IgD-negative memory B cell (primary cell): Measurements from ENCODE around the gene PSMA6. TPM values are rescaled to one million over a fixed set of nuclear protein-coding genes. Genes with fewer than 3 reads are reported as not detected.
"Not testable (repeated sequence)": the region's sequence is repeated elsewhere in the genome, so short reads cannot be mapped to it uniquely, and the experiment has no call there.

ENCODE experiments used
- H3K27ac Mint-ChIP-seq, 3 donors: one replicate each; pipeline ENCODE4 v1.8.0; 2020 to 2022; ENCODE audit warnings: mild to moderate bottlenecking in 3 of 3, mixed read lengths in 3 of 3, moderate library complexity in 1 of 3
- H3K27me3 Mint-ChIP-seq: one replicate; pipeline ENCODE4 v1.8.0; 2021; ENCODE audit warnings: mixed read lengths
- H3K36me3 Mint-ChIP-seq: one replicate; pipeline ENCODE4 v1.8.0; 2020; ENCODE audit warnings: mild to moderate bottlenecking, mixed read lengths
- H3K4me1 Mint-ChIP-seq, 3 donors: one replicate each; pipeline ENCODE4 v1.8.0; 2020 to 2022; ENCODE audit warnings: mixed read lengths in 3 of 3, mild to moderate bottlenecking in 1 of 3
- H3K4me3 Mint-ChIP-seq, 4 donors: one replicate each; pipeline ENCODE4 v1.8.0; 2020 to 2022; ENCODE audit warnings: mild to moderate bottlenecking in 4 of 4, mixed read lengths in 4 of 4, moderate library complexity in 3 of 4
- H3K9me3 Mint-ChIP-seq, 3 donors: one replicate each; pipeline ENCODE4 v1.8.0; 2020 to 2021; ENCODE audit warnings: mixed read lengths in 3 of 3, mild to moderate bottlenecking in 1 of 3
- polyA plus RNA-seq: library from polyadenylated mRNA; unstranded; fragments of 300-500 nt; fragmentation: Illumina TruSeq; gene quantifications from one replicate; pipeline ENCODE4 v1.2.3, GENCODE V29; 2021

Gene PSMA6
- polyA plus RNA-seq, 1 donor from 2014 or later = 210 TPM

GRCh38 chr14:35341454-35341750 lies 49.2 kb downstream of the PSMA6 start:
- Mint-ChIP-seq H3K4me1 (peaks cover 10 to 14% (median 11%) of the 10 kb centered on the region in 3 donors), H3K36me3 (no peaks in the 10 kb centered on the region), H3K4me3 (peak overlapping the region in 1 of 4 donors; percentile 32), H3K9me3 (no peaks in the 10 kb centered on the region), H3K27me3 (no peaks in the 10 kb centered on the region), H3K27ac (peak overlapping the region in 1 of 3 donors; percentile 19)

- no peak overlapping the region for H3K27ac Mint-ChIP-seq
- H3K9me3 Mint-ChIP-seq = no peaks in the 10 kb centered on the region
- no peak overlapping the region for H3K4me3 Mint-ChIP-seq
- H3K4me1 Mint-ChIP-seq = peaks cover 10 to 14% (median 11%) of the 10 kb centered on the region in 3 donors
- no peaks in the 10 kb centered on the region for H3K27me3 Mint-ChIP-seq
- H3K36me3 Mint-ChIP-seq = no peaks in the 10 kb centered on the region
Measured at GRCh38 chr14:35341751-35342488, 49.7 kb downstream of the PSMA6 start.

- Mint-ChIP-seq H3K36me3 (no peaks in the 10 kb centered on the region), H3K9me3 (no peaks in the 10 kb centered on the region), H3K27me3 (no peaks in the 10 kb centered on the region), H3K4me1 (peaks cover 10 to 14% (median 11%) of the 10 kb centered on the region in 3 donors), H3K27ac (no peak overlapping the region), H3K4me3 (no peak overlapping the region)
Measured at GRCh38 chr14:35342489-35343010, 50.4 kb downstream of the PSMA6 start.

GRCh38 chr14:35343702-35344101 lies 51.5 kb downstream of the PSMA6 start:
- Mint-ChIP-seq H3K27ac (no peak overlapping the region), H3K9me3 (no peaks in the 10 kb centered on the region), H3K4me1 (peaks cover 9 to 14% (median 11%) of the 10 kb centered on the region in 3 donors)

GRCh38 chr14:35344107-35344807 lies 52.1 kb downstream of the PSMA6 start:
- H3K4me3 Mint-ChIP-seq = no peak overlapping the region
- H3K36me3 Mint-ChIP-seq = no peaks in the 10 kb centered on the region
- H3K4me1 Mint-ChIP-seq = peaks cover 8 to 14% (median 10%) of the 10 kb centered on the region in 3 donors
- H3K9me3 Mint-ChIP-seq = no peaks in the 10 kb centered on the region
- H3K27me3 Mint-ChIP-seq = no peaks in the 10 kb centered on the region
- peak overlapping the region in 1 of 3 donors; percentile 27 for H3K27ac Mint-ChIP-seq

More at GRCh38 chr14:35343702-35344101, 51.5 kb downstream of the PSMA6 start:
- Mint-ChIP-seq H3K4me3 (no peak overlapping the region), H3K36me3 (no peaks in the 10 kb centered on the region), H3K27me3 (no peaks in the 10 kb centered on the region)

- peaks cover 3% of the 10 kb centered on the region for H3K27me3 Mint-ChIP-seq
- H3K4me1 Mint-ChIP-seq = peaks cover 0 to 5% (median 0%) of the 10 kb centered on the region in 3 donors
- H3K9me3 Mint-ChIP-seq = no peaks in the 10 kb centered on the region
- no peak overlapping the region for H3K27ac Mint-ChIP-seq
- H3K4me3 Mint-ChIP-seq = no peak overlapping the region
- H3K36me3 Mint-ChIP-seq = no peaks in the 10 kb centered on the region
Measured at GRCh38 chr14:35346738-35347322, 54.6 kb downstream of the PSMA6 start.

- Mint-ChIP-seq H3K4me1 (peaks cover 0 to 6% (median 0%) of the 10 kb centered on the region in 3 donors), H3K27me3 (peaks cover 5% of the 10 kb centered on the region), H3K9me3 (no peaks in the 10 kb centered on the region), H3K27ac (no peak overlapping the region), H3K36me3 (no peaks in the 10 kb centered on the region), H3K4me3 (no peak overlapping the region)
Measured at GRCh38 chr14:35347323-35348043, 55.3 kb downstream of the PSMA6 start.

GRCh38 chr14:35348044-35348380 lies 55.8 kb downstream of the PSMA6 start:
- not testable (repeated sequence) for H3K9me3 Mint-ChIP-seq, H3K36me3 Mint-ChIP-seq, H3K27ac Mint-ChIP-seq, H3K27me3 Mint-ChIP-seq, H3K4me1 Mint-ChIP-seq
- peak overlapping the region in 1 of 4 donors; percentile 75 for H3K4me3 Mint-ChIP-seq

GRCh38 chr14:35349496-35350365 lies 57.5 kb downstream of the PSMA6 start:
- H3K9me3 Mint-ChIP-seq = no peaks in the 10 kb centered on the region
- no peaks in the 10 kb centered on the region for H3K36me3 Mint-ChIP-seq
- peak overlapping the region in 1 of 4 donors; percentile 57 for H3K4me3 Mint-ChIP-seq
- H3K4me1 Mint-ChIP-seq = peaks cover 0 to 2% (median 0%) of the 10 kb centered on the region in 3 donors
- no peak overlapping the region for H3K27ac Mint-ChIP-seq
- peaks cover 5% of the 10 kb centered on the region for H3K27me3 Mint-ChIP-seq

GRCh38 chr14:35351497-35351896 lies 59.3 kb downstream of the PSMA6 start:
- Mint-ChIP-seq H3K9me3 (no peaks in the 10 kb centered on the region), H3K4me3 (no peak overlapping the region), H3K36me3 (no peaks in the 10 kb centered on the region), H3K27me3 (peaks cover 5% of the 10 kb centered on the region), H3K27ac (no peak overlapping the region), H3K4me1 (peaks cover 0 to 2% (median 0%) of the 10 kb centered on the region in 3 donors)

GRCh38 chr14:35351897-35352273 lies 59.7 kb downstream of the PSMA6 start:
- Mint-ChIP-seq H3K27me3 (peaks cover 5% of the 10 kb centered on the region), H3K4me1 (peaks cover 0 to 2% (median 0%) of the 10 kb centered on the region in 3 donors), H3K9me3 (no peaks in the 10 kb centered on the region), H3K27ac (no peak overlapping the region), H3K36me3 (no peaks in the 10 kb centered on the region), H3K4me3 (no peak overlapping the region)

GRCh38 chr14:35352274-35353233 lies 60.4 kb downstream of the PSMA6 start:
- Mint-ChIP-seq H3K27me3 (peaks cover 5% of the 10 kb centered on the region), H3K4me1 (peaks cover 0 to 2% (median 0%) of the 10 kb centered on the region in 3 donors), H3K36me3 (no peaks in the 10 kb centered on the region), H3K9me3 (no peaks in the 10 kb centered on the region), H3K4me3 (peak overlapping the region in 1 of 4 donors; percentile 1), H3K27ac (no peak overlapping the region)

GRCh38 chr14:35353409-35354172 lies 61.4 kb downstream of the PSMA6 start:
- Mint-ChIP-seq H3K27ac (no peak overlapping the region), H3K36me3 (no peaks in the 10 kb centered on the region), H3K4me3 (no peak overlapping the region), H3K4me1 (peaks cover 0 to 2% (median 0%) of the 10 kb centered on the region in 3 donors), H3K27me3 (peaks cover 5% of the 10 kb centered on the region), H3K9me3 (no peaks in the 10 kb centered on the region)
